Spleen (tissue), 7 donors: ENCODE results near the gene IMPDH2.

Experiments used
- CTCF ChIP-seq, 11 experiments: fragments of 200-600 bp in 7 of 11; fragments of 450-650 bp in 4 of 11; sonication (generic) in 4 of 11; IDR thresholded peaks in 8 of 11; conservative IDR thresholded peaks in 3 of 11; 1 replicate in 7 of 11; 2 replicates in 4 of 11; pipeline versions ENCODE4 v1.4.0 to v1.8.0; 2016 to 2021; ENCODE audit warnings: antibody characterized with exemption in 11 of 11, inconsistent platforms in 4 of 11, mild to moderate bottlenecking in 1 of 11
- POLR2A ChIP-seq, 3 donors: fragments of 450-650 bp; IDR thresholded peaks; one replicate each; pipeline ENCODE4 v1.5.1; 2017; ENCODE audit warnings: antibody characterized with exemption in 3 of 3, mild to moderate bottlenecking in 1 of 3
- POLR2AphosphoS5 ChIP-seq, 3 donors: sonication (generic); formaldehyde crosslinking; IDR thresholded peaks; one replicate each; pipeline ENCODE4 v1.5.1; 2017; ENCODE audit warnings: antibody characterized with exemption in 3 of 3
- donor health status: DM: no; HTN: no; CAD: no; lungs with moderate emphysema.
- donor health status: DM: no; HTN: no; CAD: no.
- donor health status: DM: no; HTN: no; CAD: no.

- no peak for TF ChIP-seq CTCF (IDR thresholded peaks at IDR 0.05 in 8 of 11, conservative IDR thresholded peaks at IDR 0.05 in 3 of 11)
- TF ChIP-seq POLR2A (IDR thresholded peaks at IDR 0.05), result no peak
- TF ChIP-seq POLR2AphosphoS5 (IDR thresholded peaks at IDR 0.05), result peak in 2 of 3 donors; percentile 14 to 33
These were observed 12.6 kb downstream of the IMPDH2 start for GRCh38 chr3:49016414-49017228.
